ENCODE results near the gene CEP57L1. TPM values are rescaled to one million over a fixed set of nuclear protein-coding genes. Genes with fewer than 3 reads are reported as not detected.
"Not testable (repeated sequence)": the region's sequence is repeated elsewhere in the genome, so short reads cannot be mapped to it uniquely, and the experiment has no call there.

The CEP57L1 gene
- total and polyA plus RNA-seq, 2 donors (not counting 1 experiment from before 2014, with no cell fraction given), result 3.1 to 8.8 TPM

DNA sequence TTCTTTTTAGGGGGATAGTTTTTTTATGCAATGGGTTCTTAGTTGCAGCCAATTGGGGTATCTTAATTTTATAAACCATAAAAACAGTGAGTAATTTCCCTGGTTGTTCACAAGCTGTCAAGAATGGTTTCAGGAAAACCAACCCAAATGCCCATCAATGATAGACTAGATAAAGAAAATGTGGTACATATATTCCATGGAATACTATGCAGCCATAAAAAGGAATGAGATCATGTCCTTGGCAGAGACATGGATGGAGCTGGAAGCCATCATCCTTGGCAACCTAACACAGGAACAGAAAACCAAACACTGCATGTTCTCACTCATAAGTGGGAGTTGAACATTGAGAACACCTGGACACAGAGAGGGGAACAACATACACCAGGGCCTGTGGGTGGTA is 46.8 kb downstream of the CEP57L1 start:
- POLR2A ChIA-PET, result not testable (repeated sequence)

DNA sequence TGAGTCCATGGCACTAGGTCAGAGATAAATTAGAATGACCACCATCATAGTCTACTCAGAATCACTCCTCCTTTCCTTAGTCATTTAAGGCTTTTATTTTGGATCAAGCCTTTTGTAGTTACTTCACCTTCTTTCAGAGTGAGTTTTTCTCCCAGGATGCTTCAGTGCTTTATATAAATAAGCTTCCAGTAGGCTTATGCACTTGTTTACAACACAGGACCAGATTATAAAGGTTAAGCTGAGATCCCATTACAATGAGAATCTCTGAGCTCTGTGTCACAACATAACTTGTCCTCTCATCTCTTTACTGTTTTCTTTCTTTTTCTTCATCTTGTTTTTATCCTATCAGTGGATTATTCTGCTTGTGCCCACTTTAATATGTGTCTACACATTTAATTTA is 47.9 kb downstream of the CEP57L1 start:
- DNase-seq, result no peak
- H3K9ac ChIP-seq (ENCODE audit: low read length), result no peak overlapping the region
- H3K36me3 ChIP-seq (replicated peaks in 1 of 2; ENCODE audit: control extremely low read depth in 1 of 2, control insufficient read depth in 1 of 2, extremely low read depth in 1 of 2, insufficient read depth in 2 of 2, low read length in 1 of 2), result no peaks in the 10 kb centered on the region
- ChIA-PET POLR2A (no interaction called here), CTCF (interaction anchor here (0.5 kb wide), 1 partner anchor 27 kb away, joined by 3 read pairs; no protein-coding TSS in a partner anchor)
- no peak overlapping the region for H3K4me3 ChIP-seq (ENCODE audit: control extremely low read depth in 1 of 5, extremely low read depth in 1 of 5, insufficient read depth in 1 of 5, low read depth in 2 of 5, low read length in 4 of 5)
- H3K4me3 Mint-ChIP-seq, result no peak overlapping the region
- H3K27ac ChIP-seq (ENCODE audit: low read length in 2 of 2), result no peak overlapping the region
- no peak overlapping the region for H2AFZ ChIP-seq (ENCODE audit: insufficient read depth, low read depth, low read length, poor library complexity, severe bottlenecking)
- H3K4me2 ChIP-seq (replicated peaks; ENCODE audit: low read depth, low read length, poor library complexity, severe bottlenecking), result no peak overlapping the region
- H3K27me3 ChIP-seq (replicated peaks in 1 of 4; ENCODE audit: control extremely low read depth in 1 of 4, control insufficient read depth in 3 of 4, insufficient read depth in 4 of 4, low read length in 3 of 4), result no peaks in the 10 kb centered on the region
- H3K27me3 Mint-ChIP-seq, result no peaks in the 10 kb centered on the region
- no peaks in the 10 kb centered on the region for H3K4me1 Mint-ChIP-seq
- no peak overlapping the region for H3K27ac Mint-ChIP-seq
- H3K9me3 ChIP-seq (ENCODE audit: control extremely low read depth in 1 of 3, control insufficient read depth in 2 of 3, insufficient read depth in 1 of 3, low read length in 2 of 3), result no peaks in the 10 kb centered on the region
- H4K20me1 ChIP-seq (ENCODE audit: control insufficient read depth, insufficient read depth, low read length, poor library complexity, severe bottlenecking), result no peaks in the 10 kb centered on the region
- H3K9me3 Mint-ChIP-seq (ENCODE audit: insufficient read depth), result no peaks in the 10 kb centered on the region
- TF ChIP-seq, protein P1, sequence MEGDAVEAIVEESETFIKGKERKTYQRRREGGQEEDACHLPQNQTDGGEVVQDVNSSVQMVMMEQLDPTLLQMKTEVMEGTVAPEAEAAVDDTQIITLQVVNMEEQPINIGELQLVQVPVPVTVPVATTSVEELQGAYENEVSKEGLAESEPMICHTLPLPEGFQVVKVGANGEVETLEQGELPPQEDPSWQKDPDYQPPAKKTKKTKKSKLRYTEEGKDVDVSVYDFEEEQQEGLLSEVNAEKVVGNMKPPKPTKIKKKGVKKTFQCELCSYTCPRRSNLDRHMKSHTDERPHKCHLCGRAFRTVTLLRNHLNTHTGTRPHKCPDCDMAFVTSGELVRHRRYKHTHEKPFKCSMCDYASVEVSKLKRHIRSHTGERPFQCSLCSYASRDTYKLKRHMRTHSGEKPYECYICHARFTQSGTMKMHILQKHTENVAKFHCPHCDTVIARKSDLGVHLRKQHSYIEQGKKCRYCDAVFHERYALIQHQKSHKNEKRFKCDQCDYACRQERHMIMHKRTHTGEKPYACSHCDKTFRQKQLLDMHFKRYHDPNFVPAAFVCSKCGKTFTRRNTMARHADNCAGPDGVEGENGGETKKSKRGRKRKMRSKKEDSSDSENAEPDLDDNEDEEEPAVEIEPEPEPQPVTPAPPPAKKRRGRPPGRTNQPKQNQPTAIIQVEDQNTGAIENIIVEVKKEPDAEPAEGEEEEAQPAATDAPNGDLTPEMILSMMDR (IDR thresholded peaks at IDR 0.05), result no peak
- TF ChIP-seq EZH2 (IDR thresholded peaks at IDR 0.05; ENCODE audit: borderline replicate concordance, insufficient read depth, low read depth, low read length, poor library complexity, severe bottlenecking), result no peak
- no peaks in the 10 kb centered on the region for H3K79me2 ChIP-seq (ENCODE audit: control insufficient read depth, insufficient read depth, low read length)
- no peaks in the 10 kb centered on the region for H3K4me1 ChIP-seq (ENCODE audit: control insufficient read depth in 2 of 2, insufficient read depth in 2 of 2, low read length in 2 of 2)
- no peak for ATAC-seq (ENCODE audit: low read depth)
- intact Hi-C loops (cut with micrococcal nuclease), result no loop called here

More for the DNA sequence above, 46.8 kb downstream of the CEP57L1 start:
- H3K27me3 Mint-ChIP-seq; H3K79me2 ChIP-seq (ENCODE audit: control insufficient read depth, insufficient read depth, low read length); H4K20me1 ChIP-seq (ENCODE audit: control insufficient read depth, insufficient read depth, low read length, poor library complexity, severe bottlenecking); intact Hi-C loops (cut with micrococcal nuclease); CTCF ChIA-PET; H3K27ac Mint-ChIP-seq; H3K4me2 ChIP-seq (replicated peaks; ENCODE audit: low read depth, low read length, poor library complexity, severe bottlenecking); H2AFZ ChIP-seq (ENCODE audit: insufficient read depth, low read depth, low read length, poor library complexity, severe bottlenecking); H3K4me1 ChIP-seq (ENCODE audit: control insufficient read depth in 2 of 2, insufficient read depth in 2 of 2, low read length in 2 of 2); H3K27ac ChIP-seq (ENCODE audit: low read length in 2 of 2); H3K4me1 Mint-ChIP-seq; H3K9me3 ChIP-seq (ENCODE audit: control extremely low read depth in 1 of 3, control insufficient read depth in 2 of 3, insufficient read depth in 1 of 3, low read length in 2 of 3); H3K36me3 ChIP-seq (replicated peaks in 1 of 2; ENCODE audit: control extremely low read depth in 1 of 2, control insufficient read depth in 1 of 2, extremely low read depth in 1 of 2, insufficient read depth in 2 of 2, low read length in 1 of 2); H3K4me3 ChIP-seq (ENCODE audit: control extremely low read depth in 1 of 5, extremely low read depth in 1 of 5, insufficient read depth in 1 of 5, low read depth in 2 of 5, low read length in 4 of 5); H3K9me3 Mint-ChIP-seq (ENCODE audit: insufficient read depth); H3K9ac ChIP-seq (ENCODE audit: low read length); H3K27me3 ChIP-seq (replicated peaks in 1 of 4; ENCODE audit: control extremely low read depth in 1 of 4, control insufficient read depth in 3 of 4, insufficient read depth in 4 of 4, low read length in 3 of 4); ATAC-seq (ENCODE audit: low read depth); DNase-seq; H3K4me3 Mint-ChIP-seq: not testable (repeated sequence)

DNA sequence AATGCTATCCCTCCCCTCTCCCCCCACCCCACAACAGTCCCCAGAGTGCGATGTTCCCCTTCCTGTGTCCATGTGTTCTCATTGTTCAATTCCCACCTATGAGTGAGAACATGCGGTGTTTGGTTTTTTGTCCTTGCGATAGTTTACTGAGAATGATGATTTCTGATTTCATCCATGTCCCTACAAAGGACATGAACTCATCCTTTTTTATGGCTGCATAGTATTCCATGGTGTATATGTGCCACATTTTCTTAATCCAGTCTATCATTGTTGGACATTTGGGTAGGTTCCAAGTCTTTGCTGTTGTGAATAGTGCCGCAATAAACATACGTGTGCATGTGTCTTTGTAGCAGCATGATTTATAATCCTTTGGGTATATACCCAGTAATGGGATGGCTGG is 52.9 kb downstream of the CEP57L1 start:
- H3K9ac ChIP-seq (ENCODE audit: low read length); H3K79me2 ChIP-seq (ENCODE audit: control insufficient read depth, insufficient read depth, low read length); POLR2A ChIA-PET; H3K4me2 ChIP-seq (replicated peaks; ENCODE audit: low read depth, low read length, poor library complexity, severe bottlenecking); H3K4me1 Mint-ChIP-seq; DNase-seq; H4K20me1 ChIP-seq (ENCODE audit: control insufficient read depth, insufficient read depth, low read length, poor library complexity, severe bottlenecking); H3K4me1 ChIP-seq (ENCODE audit: control insufficient read depth in 2 of 2, insufficient read depth in 2 of 2, low read length in 2 of 2); ATAC-seq (ENCODE audit: low read depth); H3K9me3 Mint-ChIP-seq (ENCODE audit: insufficient read depth); H3K4me3 Mint-ChIP-seq; H2AFZ ChIP-seq (ENCODE audit: insufficient read depth, low read depth, low read length, poor library complexity, severe bottlenecking); H3K4me3 ChIP-seq (ENCODE audit: control extremely low read depth in 1 of 5, extremely low read depth in 1 of 5, insufficient read depth in 1 of 5, low read depth in 2 of 5, low read length in 4 of 5); CTCF ChIA-PET; H3K27ac ChIP-seq (ENCODE audit: low read length in 2 of 2); H3K9me3 ChIP-seq (ENCODE audit: control extremely low read depth in 1 of 3, control insufficient read depth in 2 of 3, insufficient read depth in 1 of 3, low read length in 2 of 3); H3K27ac Mint-ChIP-seq; intact Hi-C loops (cut with micrococcal nuclease); H3K36me3 ChIP-seq (replicated peaks in 1 of 2; ENCODE audit: control extremely low read depth in 1 of 2, control insufficient read depth in 1 of 2, extremely low read depth in 1 of 2, insufficient read depth in 2 of 2, low read length in 1 of 2); H3K27me3 Mint-ChIP-seq; H3K27me3 ChIP-seq (replicated peaks in 1 of 4; ENCODE audit: control extremely low read depth in 1 of 4, control insufficient read depth in 3 of 4, insufficient read depth in 4 of 4, low read length in 3 of 4): not testable (repeated sequence)
- WGBS (ENCODE audit: insufficient coverage), result no CpG with 5 or more reads among the region's 5 CpGs

Measured in B cell (primary cell).